ENCODE results near the gene MATCAP1.

- no peak for TF ChIP-seq ZNF18 (CRISPR knock-in tag; IDR thresholded peaks at IDR 0.05; ENCODE audit: insufficient replicate concordance)
- no peak for TF ChIP-seq ZFYVE20 (CRISPR knock-in tag; IDR thresholded peaks at IDR 0.05; ENCODE audit: borderline replicate concordance, low read depth)
- no peak for TF ChIP-seq ZNF687 (CRISPR knock-in tag; IDR thresholded peaks at IDR 0.05)
- no peak for TF ChIP-seq RELA (CRISPR knock-in tag; IDR thresholded peaks at IDR 0.05)
- no peak for TF ChIP-seq ZNF274 (CRISPR knock-in tag; IDR thresholded peaks at IDR 0.05)
Observed at GRCh38 chr16:67145746-67146145, 38.0 kb downstream of the MATCAP1 start.

Data from HepG2 (cell line).